Activated CD4-positive, alpha-beta T cell treated with anti-CD3 and anti-CD28 coated beads, Interleukin-2, amount 10 ng/mL, durations not matched to agents 24 days and 14 days (primary cell): Measurements from ENCODE around the gene FANCB. TPM values are rescaled to one million over a fixed set of nuclear protein-coding genes. Genes with fewer than 3 reads are reported as not detected.

ENCODE experiments used
- DNase-seq: peaks from one replicate; pipeline ENCODE4 v3.0.0; 2022
- H3K27ac Mint-ChIP-seq: one replicate; pipeline ENCODE4 v1.8.0; 2022; ENCODE audit warnings: mild to moderate bottlenecking, mixed read lengths
- H3K27me3 Mint-ChIP-seq: one replicate; pipeline ENCODE4 v1.8.0; 2022; ENCODE audit warnings: mixed read lengths
- H3K36me3 Mint-ChIP-seq: one replicate; pipeline ENCODE4 v1.8.0; 2022; ENCODE audit warnings: low read depth, mild to moderate bottlenecking, mixed read lengths
- H3K4me1 Mint-ChIP-seq: one replicate; pipeline ENCODE4 v1.8.0; 2021; ENCODE audit warnings: mixed read lengths
- H3K4me3 Mint-ChIP-seq: one replicate; pipeline ENCODE4 v1.8.0; 2022; ENCODE audit warnings: mild to moderate bottlenecking, moderate library complexity, mixed read lengths
- H3K9me3 Mint-ChIP-seq: one replicate; pipeline ENCODE4 v1.8.0; 2021; ENCODE audit warnings: mixed read lengths
- intact Hi-C: fragments of 100-400 bp; cut with micrococcal nuclease; formaldehyde crosslinking; loops from one replicate; pipeline ENCODE4 v1.15.1; 2023
- total RNA-seq: library from RNA; stranded (reverse); gene quantifications from 2 replicates; pipeline ENCODE4 v1.2.3, GENCODE V29; 2022

Gene FANCB
- total RNA-seq, result 18.9 TPM in 2 replicates

- H3K36me3 Mint-ChIP-seq, result peaks cover 16% of the 10 kb centered on the region
- intact Hi-C loops, result loop anchor here (1.0 to 10.0 kb wide), 4 partner anchors 76 to 844 kb away; partner anchors contain the start of genes GEMIN8 and PIGA
Measured at GRCh38 chrX:14872851-14873675, at the start of gene FANCB, which contains the start of gene MOSPD2. Gene FANCB, minus strand, starts transcription at chrX:14873069. Its CDS starts 7,559 bp downstream, at chrX:14865510. Gene MOSPD2, plus strand, starts transcription at chrX:14873421. Its CDS starts 108 bp downstream, at chrX:14873529.

GRCh38 chrX:14922437-14922836 is 49.6 kb upstream of the FANCB start:
- Mint-ChIP-seq H3K9me3 (no peaks in the 10 kb centered on the region), H3K4me1 (peaks cover 2% of the 10 kb centered on the region), H3K36me3 (peaks cover 12% of the 10 kb centered on the region), H3K27me3 (no peaks in the 10 kb centered on the region), H3K27ac (no peak overlapping the region), H3K4me3 (no peak overlapping the region)
- DNase-seq, result no peak
- intact Hi-C loops, result no loop called here

More at GRCh38 chrX:14872851-14873675, at the start of gene FANCB, which contains the start of gene MOSPD2:
- H3K4me1 Mint-ChIP-seq, result peaks cover 16% of the 10 kb centered on the region
- H3K4me3 Mint-ChIP-seq, result peak within 1 kb of the TSS; percentile 88
- H3K27me3 Mint-ChIP-seq, result no peaks in the 10 kb centered on the region
- DNase-seq, result peak; percentile 98
- H3K9me3 Mint-ChIP-seq, result no peaks in the 10 kb centered on the region
- H3K27ac Mint-ChIP-seq, result peak within 1 kb of the TSS; percentile 92

- Mint-ChIP-seq H3K4me3 (no peak overlapping the region), H3K27ac (no peak overlapping the region), H3K9me3 (no peaks in the 10 kb centered on the region), H3K27me3 (no peaks in the 10 kb centered on the region), H3K36me3 (peaks cover 23% of the 10 kb centered on the region), H3K4me1 (peaks cover 2% of the 10 kb centered on the region)
- intact Hi-C loops, result no loop called here
- DNase-seq, result no peak
Measured at GRCh38 chrX:14920196-14920595, 47.3 kb upstream of the FANCB start.

GRCh38 chrX:14919407-14919806 is 46.5 kb upstream of the FANCB start:
- Mint-ChIP-seq H3K4me1 (peaks cover 2% of the 10 kb centered on the region), H3K4me3 (no peak overlapping the region), H3K27ac (no peak overlapping the region), H3K27me3 (no peaks in the 10 kb centered on the region), H3K9me3 (no peaks in the 10 kb centered on the region), H3K36me3 (peaks cover 23% of the 10 kb centered on the region)
- intact Hi-C loops, result no loop called here
- no peak for DNase-seq

- H3K4me3 Mint-ChIP-seq, result no peak overlapping the region
- H3K36me3 Mint-ChIP-seq, result peaks cover 33% of the 10 kb centered on the region
- H3K27ac Mint-ChIP-seq, result no peak overlapping the region
- no peak for DNase-seq
- intact Hi-C loops, result no loop called here
- H3K9me3 Mint-ChIP-seq, result no peaks in the 10 kb centered on the region
- H3K27me3 Mint-ChIP-seq, result no peaks in the 10 kb centered on the region
- H3K4me1 Mint-ChIP-seq, result peaks cover 4% of the 10 kb centered on the region
Measured at GRCh38 chrX:14916017-14916674, 43.3 kb upstream of the FANCB start.

- Mint-ChIP-seq H3K27me3 (no peaks in the 10 kb centered on the region), H3K9me3 (no peaks in the 10 kb centered on the region), H3K4me1 (peaks cover 4% of the 10 kb centered on the region), H3K27ac (no peak overlapping the region), H3K4me3 (no peak overlapping the region), H3K36me3 (peaks cover 33% of the 10 kb centered on the region)
- no peak for DNase-seq
- intact Hi-C loops, result no loop called here
Measured at GRCh38 chrX:14915596-14915995, 42.7 kb upstream of the FANCB start.

GRCh38 chrX:14913241-14913640 is 40.4 kb upstream of the FANCB start:
- DNase-seq, result no peak
- no peaks in the 10 kb centered on the region for H3K27me3 Mint-ChIP-seq
- H3K4me3 Mint-ChIP-seq, result no peak overlapping the region
- H3K27ac Mint-ChIP-seq, result peak overlapping the region; percentile 27
- H3K4me1 Mint-ChIP-seq, result peaks cover 4% of the 10 kb centered on the region
- intact Hi-C loops, result no loop called here
- no peaks in the 10 kb centered on the region for H3K9me3 Mint-ChIP-seq
- peaks cover 29% of the 10 kb centered on the region for H3K36me3 Mint-ChIP-seq

- Mint-ChIP-seq H3K4me3 (no peak overlapping the region), H3K27ac (no peak overlapping the region), H3K36me3 (peaks cover 32% of the 10 kb centered on the region), H3K4me1 (no peaks in the 10 kb centered on the region), H3K9me3 (no peaks in the 10 kb centered on the region), H3K27me3 (no peaks in the 10 kb centered on the region)
- no peak for DNase-seq
- intact Hi-C loops, result no loop called here
Measured at GRCh38 chrX:14903891-14904290, 31.0 kb upstream of the FANCB start.

- intact Hi-C loops, result no loop called here
- Mint-ChIP-seq H3K36me3 (peaks cover 35% of the 10 kb centered on the region), H3K4me3 (no peak overlapping the region), H3K27me3 (no peaks in the 10 kb centered on the region), H3K4me1 (no peaks in the 10 kb centered on the region), H3K27ac (no peak overlapping the region), H3K9me3 (no peaks in the 10 kb centered on the region)
- no peak for DNase-seq
Measured at GRCh38 chrX:14902537-14902936, 29.7 kb upstream of the FANCB start.

- H3K4me1 Mint-ChIP-seq, result peaks cover 3% of the 10 kb centered on the region
- H3K4me3 Mint-ChIP-seq, result no peak overlapping the region
- peaks cover 38% of the 10 kb centered on the region for H3K36me3 Mint-ChIP-seq
- peak overlapping the region; percentile 75 for H3K27ac Mint-ChIP-seq
- no peak for DNase-seq
- H3K27me3 Mint-ChIP-seq, result no peaks in the 10 kb centered on the region
- no peaks in the 10 kb centered on the region for H3K9me3 Mint-ChIP-seq
- intact Hi-C loops, result loop anchor here (1.0 kb wide), 1 partner anchor 15 kb away; no protein-coding TSS in a partner anchor
Measured at GRCh38 chrX:14899607-14900006, 26.7 kb upstream of the FANCB start.

GRCh38 chrX:14897042-14897441 is 24.2 kb upstream of the FANCB start:
- H3K9me3 Mint-ChIP-seq, result no peaks in the 10 kb centered on the region

GRCh38 chrX:14896273-14896672 is 23.4 kb upstream of the FANCB start:
- intact Hi-C loops, result no loop called here
- Mint-ChIP-seq H3K27ac (peak overlapping the region; percentile 25), H3K27me3 (no peaks in the 10 kb centered on the region), H3K4me1 (peaks cover 3% of the 10 kb centered on the region), H3K36me3 (peaks cover 26% of the 10 kb centered on the region), H3K9me3 (no peaks in the 10 kb centered on the region), H3K4me3 (no peak overlapping the region)
- DNase-seq, result no peak

More at GRCh38 chrX:14897042-14897441, 24.2 kb upstream of the FANCB start:
- intact Hi-C loops, result no loop called here
- no peak overlapping the region for H3K27ac Mint-ChIP-seq
- no peak for DNase-seq
- H3K36me3 Mint-ChIP-seq, result peaks cover 26% of the 10 kb centered on the region
- no peak overlapping the region for H3K4me3 Mint-ChIP-seq
- peaks cover 3% of the 10 kb centered on the region for H3K4me1 Mint-ChIP-seq
- no peaks in the 10 kb centered on the region for H3K27me3 Mint-ChIP-seq

- H3K4me1 Mint-ChIP-seq, result peaks cover 12% of the 10 kb centered on the region
- H3K9me3 Mint-ChIP-seq, result no peaks in the 10 kb centered on the region
- H3K27me3 Mint-ChIP-seq, result no peaks in the 10 kb centered on the region
- no peak overlapping the region for H3K4me3 Mint-ChIP-seq
- no peak overlapping the region for H3K27ac Mint-ChIP-seq
- intact Hi-C loops, result no loop called here
- H3K36me3 Mint-ChIP-seq, result peaks cover 14% of the 10 kb centered on the region
- no peak for DNase-seq
Measured at GRCh38 chrX:14886252-14886651, 13.4 kb upstream of the FANCB start.

- Mint-ChIP-seq H3K9me3 (no peaks in the 10 kb centered on the region), H3K27ac (no peak overlapping the region), H3K4me1 (peaks cover 12% of the 10 kb centered on the region), H3K4me3 (no peak overlapping the region), H3K27me3 (no peaks in the 10 kb centered on the region), H3K36me3 (peaks cover 13% of the 10 kb centered on the region)
- intact Hi-C loops, result loop anchor here (1.0 to 5.0 kb wide), 2 partner anchors 15 to 273 kb away; no protein-coding TSS in a partner anchor
- DNase-seq, result no peak
Measured at GRCh38 chrX:14884714-14885113, 11.8 kb upstream of the FANCB start.
